ENCODE measurements around the gene ABITRAM. TPM values are rescaled to one million over a fixed set of nuclear protein-coding genes. Genes with fewer than 3 reads are reported as not detected.
"Not testable (repeated sequence)": the region's sequence is repeated elsewhere in the genome, so short reads cannot be mapped to it uniquely, and the experiment has no call there.

The ABITRAM gene
- polyA plus RNA-seq, 4 donors: 28.0 to 37.5 (median 32.1) TPM

- DNase-seq (ENCODE audit: low read depth in 4 of 4, low spot score in 2 of 4): peak in 2 of 4 donors; percentile 2 to 7
Measured at GRCh38 chr9:108924466-108924865, 9.7 kb upstream of the ABITRAM start.

- no peak for DNase-seq (ENCODE audit: low read depth in 4 of 4, low spot score in 2 of 4)
Measured at GRCh38 chr9:108928386-108928785, 5.8 kb upstream of the ABITRAM start.

GRCh38 chr9:108933231-108933717 is 926 bp upstream of the ABITRAM start:
- peak in 1 of 4 donors; percentile 2 for DNase-seq (ENCODE audit: low read depth in 4 of 4, low spot score in 2 of 4)

GRCh38 chr9:108933718-108934322 is 380 bp upstream of the ABITRAM start, which contains the start of gene ELP1:
TSS of gene ELP1 (minus strand) at chr9:108934124. CDS start at chr9:108931146, 2,978 bp downstream.
- DNase-seq (ENCODE audit: low read depth in 4 of 4, low spot score in 2 of 4): peak; percentile 71 to 89 (median 82)

- DNase-seq (ENCODE audit: low read depth in 4 of 4, low spot score in 2 of 4): no peak
Measured at GRCh38 chr9:108937561-108938305, 3.5 kb downstream of the ABITRAM start.

GRCh38 chr9:108939975-108940374 is 5.8 kb downstream of the ABITRAM start:
- no peak for DNase-seq (ENCODE audit: low read depth in 4 of 4, low spot score in 2 of 4)

GRCh38 chr9:108950168-108950567 is 16.0 kb downstream of the ABITRAM start:
- DNase-seq (ENCODE audit: low read depth in 4 of 4, low spot score in 2 of 4): no peak

- no peak for DNase-seq (ENCODE audit: low read depth in 4 of 4, low spot score in 2 of 4)
Measured at GRCh38 chr9:108951578-108951977, 17.4 kb downstream of the ABITRAM start.

GRCh38 chr9:108953983-108954574 is 19.9 kb downstream of the ABITRAM start:
- DNase-seq (ENCODE audit: low read depth in 4 of 4, low spot score in 2 of 4): peak in 2 of 4 donors; percentile 38 to 41

GRCh38 chr9:108956022-108956630 is 21.9 kb downstream of the ABITRAM start:
- DNase-seq (ENCODE audit: low read depth in 4 of 4, low spot score in 2 of 4): no peak

GRCh38 chr9:108956631-108957026 is 22.4 kb downstream of the ABITRAM start:
- DNase-seq (ENCODE audit: low read depth in 4 of 4, low spot score in 2 of 4): no peak

GRCh38 chr9:108960331-108960730 is 26.1 kb downstream of the ABITRAM start:
- DNase-seq (ENCODE audit: low read depth in 4 of 4, low spot score in 2 of 4): no peak

- DNase-seq (ENCODE audit: low read depth in 4 of 4, low spot score in 2 of 4): no peak
Measured at GRCh38 chr9:108961151-108961550, 27.0 kb downstream of the ABITRAM start.

- DNase-seq (ENCODE audit: low read depth in 4 of 4, low spot score in 2 of 4): no peak
Measured at GRCh38 chr9:108963459-108964143, 29.4 kb downstream of the ABITRAM start.

- no peak for DNase-seq (ENCODE audit: low read depth in 4 of 4, low spot score in 2 of 4)
Measured at GRCh38 chr9:108967916-108968315, 33.7 kb downstream of the ABITRAM start.

GRCh38 chr9:108971392-108971791 is 37.2 kb downstream of the ABITRAM start:
- not testable (repeated sequence) for DNase-seq (ENCODE audit: low read depth in 4 of 4, low spot score in 2 of 4)

GRCh38 chr9:108972186-108972585 is 38.0 kb downstream of the ABITRAM start:
- DNase-seq (ENCODE audit: low read depth in 4 of 4, low spot score in 2 of 4): no peak

GRCh38 chr9:108972626-108973209 is 38.5 kb downstream of the ABITRAM start:
- DNase-seq (ENCODE audit: low read depth in 4 of 4, low spot score in 2 of 4): peak in 1 of 4 donors; percentile 29

GRCh38 chr9:108973895-108974294 is 39.7 kb downstream of the ABITRAM start:
- DNase-seq (ENCODE audit: low read depth in 4 of 4, low spot score in 2 of 4): no peak

GRCh38 chr9:108978205-108978604 is 44.0 kb downstream of the ABITRAM start:
- no peak for DNase-seq (ENCODE audit: low read depth in 4 of 4, low spot score in 2 of 4)
